Ishikawa (cell line): ENCODE results near the gene KDM5B.

Source experiments
- CEBPB ChIP-seq: IDR thresholded peaks from 2 replicates; pipeline ENCODE4 v1.6.1; 2012
- EGR1 ChIP-seq: IDR thresholded peaks from 2 replicates; pipeline ENCODE4 v1.6.1; 2012
- EP300 ChIP-seq: IDR thresholded peaks from 2 replicates; pipeline ENCODE4 v1.6.1; 2012; ENCODE audit warnings: borderline replicate concordance
- FOXM1 ChIP-seq: IDR thresholded peaks from 2 replicates; pipeline ENCODE4 v1.6.1; 2012; ENCODE audit warnings: low read depth, borderline replicate concordance
- RAD21 ChIP-seq: IDR thresholded peaks from 2 replicates; pipeline ENCODE4 v1.6.1; 2012; ENCODE audit warnings: low read depth
- TAF1 ChIP-seq: IDR thresholded peaks from 2 replicates; pipeline ENCODE4 v1.6.1; 2012; ENCODE audit warnings: low read depth, mild to moderate bottlenecking
- TCF12 ChIP-seq: IDR thresholded peaks from 2 replicates; pipeline ENCODE4 v1.6.1; 2012; ENCODE audit warnings: low read depth
- TEAD4 ChIP-seq: IDR thresholded peaks from 2 replicates; pipeline ENCODE4 v1.6.1; 2012
- TF ChIP-seq, protein P1 (sequence below): IDR thresholded peaks from 2 replicates; pipeline ENCODE4 v1.6.1; 2012
- TF ChIP-seq, protein P2 (sequence below): IDR thresholded peaks from 2 replicates; pipeline ENCODE4 v1.6.1; 2012; ENCODE audit warnings: low read depth, mild to moderate bottlenecking

DNA sequence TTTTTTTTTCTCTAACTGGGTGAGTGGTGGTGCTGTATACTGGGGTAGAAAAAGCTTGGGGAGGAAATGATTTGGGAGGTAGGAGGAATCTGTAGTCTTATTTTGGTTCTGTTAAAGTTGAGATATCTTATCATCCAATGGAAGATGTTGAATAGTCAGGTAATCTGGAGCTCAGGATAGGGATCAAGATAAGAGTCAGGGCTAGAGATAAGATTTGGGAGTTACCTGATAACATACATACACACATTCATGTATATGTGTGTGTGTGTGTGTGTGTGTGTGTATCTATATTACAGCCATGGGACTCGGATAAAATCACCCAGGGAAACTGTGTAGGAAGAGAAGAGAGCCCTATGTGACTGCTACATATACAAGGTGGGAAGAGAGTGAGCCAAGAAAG lies 10.6 kb upstream of the KDM5B start:
- TF ChIP-seq CEBPB (no peak), TEAD4 (no peak), FOXM1 (no peak), TCF12 (no peak), RAD21 (no peak), EGR1 (no peak), TAF1 (no peak), EP300 (no peak)
- TF ChIP-seq, protein P1, sequence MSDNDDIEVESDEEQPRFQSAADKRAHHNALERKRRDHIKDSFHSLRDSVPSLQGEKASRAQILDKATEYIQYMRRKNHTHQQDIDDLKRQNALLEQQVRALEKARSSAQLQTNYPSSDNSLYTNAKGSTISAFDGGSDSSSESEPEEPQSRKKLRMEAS: no peak
- TF ChIP-seq, protein P2, sequence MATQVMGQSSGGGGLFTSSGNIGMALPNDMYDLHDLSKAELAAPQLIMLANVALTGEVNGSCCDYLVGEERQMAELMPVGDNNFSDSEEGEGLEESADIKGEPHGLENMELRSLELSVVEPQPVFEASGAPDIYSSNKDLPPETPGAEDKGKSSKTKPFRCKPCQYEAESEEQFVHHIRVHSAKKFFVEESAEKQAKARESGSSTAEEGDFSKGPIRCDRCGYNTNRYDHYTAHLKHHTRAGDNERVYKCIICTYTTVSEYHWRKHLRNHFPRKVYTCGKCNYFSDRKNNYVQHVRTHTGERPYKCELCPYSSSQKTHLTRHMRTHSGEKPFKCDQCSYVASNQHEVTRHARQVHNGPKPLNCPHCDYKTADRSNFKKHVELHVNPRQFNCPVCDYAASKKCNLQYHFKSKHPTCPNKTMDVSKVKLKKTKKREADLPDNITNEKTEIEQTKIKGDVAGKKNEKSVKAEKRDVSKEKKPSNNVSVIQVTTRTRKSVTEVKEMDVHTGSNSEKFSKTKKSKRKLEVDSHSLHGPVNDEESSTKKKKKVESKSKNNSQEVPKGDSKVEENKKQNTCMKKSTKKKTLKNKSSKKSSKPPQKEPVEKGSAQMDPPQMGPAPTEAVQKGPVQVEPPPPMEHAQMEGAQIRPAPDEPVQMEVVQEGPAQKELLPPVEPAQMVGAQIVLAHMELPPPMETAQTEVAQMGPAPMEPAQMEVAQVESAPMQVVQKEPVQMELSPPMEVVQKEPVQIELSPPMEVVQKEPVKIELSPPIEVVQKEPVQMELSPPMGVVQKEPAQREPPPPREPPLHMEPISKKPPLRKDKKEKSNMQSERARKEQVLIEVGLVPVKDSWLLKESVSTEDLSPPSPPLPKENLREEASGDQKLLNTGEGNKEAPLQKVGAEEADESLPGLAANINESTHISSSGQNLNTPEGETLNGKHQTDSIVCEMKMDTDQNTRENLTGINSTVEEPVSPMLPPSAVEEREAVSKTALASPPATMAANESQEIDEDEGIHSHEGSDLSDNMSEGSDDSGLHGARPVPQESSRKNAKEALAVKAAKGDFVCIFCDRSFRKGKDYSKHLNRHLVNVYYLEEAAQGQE: no peak
